GM12878 (cell line): ENCODE measurements around the gene CTSW. TPM values are rescaled to one million over a fixed set of nuclear protein-coding genes. Genes with fewer than 3 reads are reported as not detected.

Experiments used
- CBFB ChIP-seq: IDR thresholded peaks from 2 replicates; pipeline ENCODE4 v1.6.1; 2016; ENCODE audit warnings: antibody characterized with exemption, low read depth
- CEBPB ChIP-seq, 2 experiments: fragments of 150-350 bp in 1 of 2; IDR thresholded peaks; 2 replicates each; pipeline ENCODE4 v1.6.1; 2012 to 2014; ENCODE audit warnings: low read depth in 2 of 2, low read length in 2 of 2, borderline replicate concordance in 1 of 2, inconsistent platforms in 1 of 2
- CHD2 ChIP-seq: IDR thresholded peaks from 2 replicates; pipeline ENCODE4 v1.6.1; 2011; ENCODE audit warnings: low read depth, low read length, improper control_type of control experiment, borderline replicate concordance
- CREB1 ChIP-seq: IDR thresholded peaks from 2 replicates; pipeline ENCODE4 v1.6.1; 2012; ENCODE audit warnings: low read depth, mild to moderate bottlenecking, inconsistent platforms
- EP300 ChIP-seq, 2 experiments: fragments of 150-350 bp in 1 of 2; IDR thresholded peaks; 2 replicates each; pipeline ENCODE4 v1.6.1; 2011 to 2012; ENCODE audit warnings: low read depth in 2 of 2, low read length in 2 of 2, borderline replicate concordance in 1 of 2, improper control_type of control experiment in 1 of 2, inconsistent platforms in 1 of 2; ENCODE audit not compliant: control insufficient read depth in 1 of 2
- ESRRA ChIP-seq: IDR thresholded peaks from 2 replicates; pipeline ENCODE4 v1.6.1; 2012; ENCODE audit warnings: mild to moderate bottlenecking, low read length, improper control_type of control experiment
- FOXK2 ChIP-seq: fragments of 450-650 bp; IDR thresholded peaks from 2 replicates; pipeline ENCODE4 v1.6.1; 2017; ENCODE audit warnings: mild to moderate bottlenecking, moderate library complexity
- KDM1A ChIP-seq: fragments of 200-600 bp; sonication (generic); IDR thresholded peaks from 2 replicates; pipeline ENCODE4 v1.6.1; 2016; ENCODE audit warnings: borderline replicate concordance
- MEF2B ChIP-seq: fragments of 450-650 bp; IDR thresholded peaks from 2 replicates; pipeline ENCODE4 v1.6.1; 2018; ENCODE audit warnings: mild to moderate bottlenecking, moderate library complexity; ENCODE audit not compliant: partially characterized antibody, poor library complexity, severe bottlenecking
- MTA3 ChIP-seq: IDR thresholded peaks from 2 replicates; pipeline ENCODE4 v1.6.1; 2012; ENCODE audit warnings: low read length, inconsistent platforms, borderline replicate concordance
- MXI1 ChIP-seq: fragments of 150-350 bp; IDR thresholded peaks from 2 replicates; pipeline ENCODE4 v1.6.1; 2011; ENCODE audit warnings: low read depth, mild to moderate bottlenecking, inconsistent platforms, low read length, improper control_type of control experiment
- NFIC ChIP-seq: IDR thresholded peaks from 2 replicates; pipeline ENCODE4 v1.6.1; 2012; ENCODE audit warnings: low read depth, mild to moderate bottlenecking, inconsistent platforms, low read length, moderate library complexity
- NR2C2 ChIP-seq: IDR thresholded peaks from 2 replicates; pipeline ENCODE4 v1.6.1; 2011; ENCODE audit warnings: borderline replicate concordance, low read depth; ENCODE audit not compliant: control insufficient read depth, insufficient read length
- PAX5 ChIP-seq: IDR thresholded peaks from 2 replicates; pipeline ENCODE4 v1.6.1; 2011; ENCODE audit warnings: low read depth, low read length, borderline replicate concordance
- POLR2A ChIP-seq: IDR thresholded peaks from 2 replicates; pipeline ENCODE4 v1.6.1; 2011; ENCODE audit warnings: low read depth, mild to moderate bottlenecking, low read length
- POLR2AphosphoS2 ChIP-seq: IDR thresholded peaks from 2 replicates; pipeline ENCODE4 v1.6.1; 2011; ENCODE audit warnings: low read depth, mild to moderate bottlenecking, low read length, improper control_type of control experiment, moderate library complexity
- POU2F2 ChIP-seq: IDR thresholded peaks from 3 replicates; pipeline ENCODE4 v1.6.1; 2011; ENCODE audit warnings: low read depth, mild to moderate bottlenecking, low read length, borderline replicate concordance
- RBBP5 ChIP-seq: fragments of 200-600 bp; sonication (generic); conservative IDR thresholded peaks from 2 replicates; pipeline ENCODE4 v1.6.1; 2016
- SIN3A ChIP-seq: IDR thresholded peaks from 2 replicates; pipeline ENCODE4 v1.6.1; 2012; ENCODE audit warnings: low read depth, low read length, improper control_type of control experiment
- SMAD5 ChIP-seq: IDR thresholded peaks from 2 replicates; pipeline ENCODE4 v1.6.1; 2016; ENCODE audit warnings: antibody characterized with exemption, low read depth
- SP1 ChIP-seq: IDR thresholded peaks from one replicate; pipeline ENCODE4 v1.6.1; 2011; ENCODE audit warnings: low read depth, low read length
- SREBF1 ChIP-seq: IDR thresholded peaks from 2 replicates; pipeline ENCODE4 v1.6.1; 2012; ENCODE audit warnings: mild to moderate bottlenecking, low read length
- STAT3 ChIP-seq: IDR thresholded peaks from 2 replicates; pipeline ENCODE4 v1.6.1; 2011; ENCODE audit warnings: low read depth, low read length, improper control_type of control experiment
- TCF7 ChIP-seq: IDR thresholded peaks from 2 replicates; pipeline ENCODE4 v1.6.1; 2014; ENCODE audit warnings: antibody characterized with exemption, borderline replicate concordance
- YBX1 ChIP-seq: fragments of 450-650 bp; IDR thresholded peaks from 2 replicates; pipeline ENCODE4 v1.6.1; 2016; ENCODE audit warnings: antibody characterized with exemption
- polyA plus RNA-seq, 11 experiments: library from polyadenylated mRNA; depleted of rRNA in 4 of 11; unstranded in 6 of 11; stranded (reverse) in 5 of 11; fragments of >200 nt; fragmentation: Nextera tagmentation in 4 of 11; fragmentation: Illumina TruSeq in 1 of 11; extraction: Ambion mirVana in 4 of 11; extraction: Trizol in 1 of 11; gene quantifications; 1 replicate in 1 of 11; 2 replicates in 10 of 11; pipeline versions ENCODE4 v1.2.1 to v1.2.3, GENCODE V29; 2011 to 2016; ENCODE audit warnings: inconsistent platforms in 2 of 11, missing spikeins in 2 of 11, low read depth in 1 of 11
- total RNA-seq, 4 experiments: library from RNA; depleted of rRNA in 3 of 4; stranded (reverse); fragments of >200 nt in 3 of 4; fragmentation: Illumina TruSeq in 1 of 4; extraction: Trizol in 1 of 4; gene quantifications; 2 replicates each; pipeline versions ENCODE4 v1.2.1 to v1.2.3, GENCODE V29; 2013 to 2021
- TF ChIP-seq, protein P1 (sequence below): IDR thresholded peaks from 2 replicates; pipeline ENCODE4 v1.6.1; 2011; ENCODE audit warnings: borderline replicate concordance, low read depth, mild to moderate bottlenecking, moderate library complexity, mixed read lengths, low read length; ENCODE audit not compliant: insufficient read depth; ENCODE audit errors: extremely low read length
- TF ChIP-seq, protein P2 (sequence below): IDR thresholded peaks from 2 replicates; pipeline ENCODE4 v1.6.1; 2012; ENCODE audit warnings: mild to moderate bottlenecking, low read depth, low read length
- TF ChIP-seq, protein P3 (sequence below): IDR thresholded peaks from 2 replicates; pipeline ENCODE4 v1.6.1; 2012; ENCODE audit warnings: low read length, inconsistent platforms

CTSW gene
- total and polyA plus RNA-seq, 10 of the 15 experiments (the other 5 are each of a cell fraction or from before 2014, with no cell fraction given) = 0.53 to 12.0 (median 1.7) TPM

DNA sequence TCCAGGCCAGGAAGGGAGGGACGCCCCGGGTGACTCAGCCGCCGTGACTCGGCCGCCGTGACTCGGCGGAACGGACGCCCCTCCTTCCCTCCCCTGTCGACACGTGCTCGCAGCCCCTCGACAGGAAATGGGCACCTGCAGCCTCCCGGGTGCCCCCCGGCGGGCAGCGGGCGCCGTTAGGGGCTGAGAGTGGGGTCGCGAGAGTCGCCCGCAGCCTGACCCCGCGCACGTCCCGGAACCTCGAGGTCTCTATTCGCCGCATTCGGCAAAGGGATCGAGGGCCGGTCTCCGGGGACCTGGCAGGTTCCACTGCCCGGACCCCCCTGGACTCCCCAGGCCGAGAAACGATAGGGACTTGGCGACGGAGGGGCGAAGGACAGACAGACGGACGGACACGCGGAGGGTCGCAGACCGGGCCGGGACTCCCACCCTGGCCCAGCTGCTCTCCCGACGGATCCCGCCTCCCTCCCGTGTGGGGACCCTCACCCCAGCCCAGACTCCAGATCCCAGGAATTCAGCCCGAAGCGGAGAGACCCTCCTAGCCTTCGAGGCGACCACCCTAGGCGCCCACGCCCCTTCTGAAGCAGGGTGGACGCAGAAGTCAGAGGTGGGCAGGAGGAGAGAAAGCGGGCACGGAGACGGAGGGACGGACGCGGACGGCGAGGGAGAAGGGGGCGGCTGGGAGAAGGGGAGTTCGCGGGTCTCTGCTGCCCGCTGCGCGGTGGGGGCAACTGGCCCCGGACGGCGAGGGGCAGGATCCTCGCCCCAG is 19.9 kb downstream of the CTSW start (continued):
- TF ChIP-seq SIN3A = 0 out of 2 replicates have a peak, but pooled peaks have one; percentile 46
- TF ChIP-seq, protein P1, sequence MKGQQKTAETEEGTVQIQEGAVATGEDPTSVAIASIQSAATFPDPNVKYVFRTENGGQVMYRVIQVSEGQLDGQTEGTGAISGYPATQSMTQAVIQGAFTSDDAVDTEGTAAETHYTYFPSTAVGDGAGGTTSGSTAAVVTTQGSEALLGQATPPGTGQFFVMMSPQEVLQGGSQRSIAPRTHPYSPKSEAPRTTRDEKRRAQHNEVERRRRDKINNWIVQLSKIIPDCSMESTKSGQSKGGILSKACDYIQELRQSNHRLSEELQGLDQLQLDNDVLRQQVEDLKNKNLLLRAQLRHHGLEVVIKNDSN = peak; percentile 17
- no peak for TF ChIP-seq CBFB
- TF ChIP-seq SMAD5 = no peak
- TF ChIP-seq, protein P2, sequence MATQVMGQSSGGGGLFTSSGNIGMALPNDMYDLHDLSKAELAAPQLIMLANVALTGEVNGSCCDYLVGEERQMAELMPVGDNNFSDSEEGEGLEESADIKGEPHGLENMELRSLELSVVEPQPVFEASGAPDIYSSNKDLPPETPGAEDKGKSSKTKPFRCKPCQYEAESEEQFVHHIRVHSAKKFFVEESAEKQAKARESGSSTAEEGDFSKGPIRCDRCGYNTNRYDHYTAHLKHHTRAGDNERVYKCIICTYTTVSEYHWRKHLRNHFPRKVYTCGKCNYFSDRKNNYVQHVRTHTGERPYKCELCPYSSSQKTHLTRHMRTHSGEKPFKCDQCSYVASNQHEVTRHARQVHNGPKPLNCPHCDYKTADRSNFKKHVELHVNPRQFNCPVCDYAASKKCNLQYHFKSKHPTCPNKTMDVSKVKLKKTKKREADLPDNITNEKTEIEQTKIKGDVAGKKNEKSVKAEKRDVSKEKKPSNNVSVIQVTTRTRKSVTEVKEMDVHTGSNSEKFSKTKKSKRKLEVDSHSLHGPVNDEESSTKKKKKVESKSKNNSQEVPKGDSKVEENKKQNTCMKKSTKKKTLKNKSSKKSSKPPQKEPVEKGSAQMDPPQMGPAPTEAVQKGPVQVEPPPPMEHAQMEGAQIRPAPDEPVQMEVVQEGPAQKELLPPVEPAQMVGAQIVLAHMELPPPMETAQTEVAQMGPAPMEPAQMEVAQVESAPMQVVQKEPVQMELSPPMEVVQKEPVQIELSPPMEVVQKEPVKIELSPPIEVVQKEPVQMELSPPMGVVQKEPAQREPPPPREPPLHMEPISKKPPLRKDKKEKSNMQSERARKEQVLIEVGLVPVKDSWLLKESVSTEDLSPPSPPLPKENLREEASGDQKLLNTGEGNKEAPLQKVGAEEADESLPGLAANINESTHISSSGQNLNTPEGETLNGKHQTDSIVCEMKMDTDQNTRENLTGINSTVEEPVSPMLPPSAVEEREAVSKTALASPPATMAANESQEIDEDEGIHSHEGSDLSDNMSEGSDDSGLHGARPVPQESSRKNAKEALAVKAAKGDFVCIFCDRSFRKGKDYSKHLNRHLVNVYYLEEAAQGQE = no peak
- TF ChIP-seq ESRRA = no peak
- TF ChIP-seq STAT3 = no peak
- TF ChIP-seq MTA3 = no peak
- TF ChIP-seq MEF2B = peak; percentile 47
- TF ChIP-seq CHD2 = no peak
- TF ChIP-seq PAX5 = peak; percentile 21; the same call in 1 of the 2 replicates
- TF ChIP-seq YBX1 = no peak
- no peak for TF ChIP-seq POU2F2
- TF ChIP-seq KDM1A = no peak
- no peak for TF ChIP-seq EP300 (IDR thresholded peaks at IDR 0.05; ENCODE audit: borderline replicate concordance in 1 of 2, control insufficient read depth in 1 of 2, low read depth in 2 of 2, low read length in 2 of 2)
- no peak for TF ChIP-seq POLR2A
- no peak for TF ChIP-seq RBBP5
- no peak for TF ChIP-seq NFIC
- TF ChIP-seq SP1 = no peak
- no peak for TF ChIP-seq TCF7
- TF ChIP-seq CEBPB (IDR thresholded peaks at IDR 0.05; ENCODE audit: borderline replicate concordance in 1 of 2, low read depth in 2 of 2, low read length in 2 of 2) = no peak
- TF ChIP-seq, protein P3, sequence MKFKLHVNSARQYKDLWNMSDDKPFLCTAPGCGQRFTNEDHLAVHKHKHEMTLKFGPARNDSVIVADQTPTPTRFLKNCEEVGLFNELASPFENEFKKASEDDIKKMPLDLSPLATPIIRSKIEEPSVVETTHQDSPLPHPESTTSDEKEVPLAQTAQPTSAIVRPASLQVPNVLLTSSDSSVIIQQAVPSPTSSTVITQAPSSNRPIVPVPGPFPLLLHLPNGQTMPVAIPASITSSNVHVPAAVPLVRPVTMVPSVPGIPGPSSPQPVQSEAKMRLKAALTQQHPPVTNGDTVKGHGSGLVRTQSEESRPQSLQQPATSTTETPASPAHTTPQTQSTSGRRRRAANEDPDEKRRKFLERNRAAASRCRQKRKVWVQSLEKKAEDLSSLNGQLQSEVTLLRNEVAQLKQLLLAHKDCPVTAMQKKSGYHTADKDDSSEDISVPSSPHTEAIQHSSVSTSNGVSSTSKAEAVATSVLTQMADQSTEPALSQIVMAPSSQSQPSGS = no peak
- TF ChIP-seq NR2C2 = no peak
- no peak for TF ChIP-seq CREB1
- TF ChIP-seq FOXK2 = no peak
- no peak for TF ChIP-seq MXI1
- no peak for TF ChIP-seq SREBF1
- TF ChIP-seq POLR2AphosphoS2 = no peak
